GM23338 (cell line): Measurements from ENCODE around the gene LDHD.

Experiments
- CREB1 ChIP-seq: fragments of 250-450 bp; sonication (Bioruptor Pico); IDR thresholded peaks from 2 replicates; pipeline ENCODE4 v1.5.0; 2020; ENCODE audit warnings: low read depth, mild to moderate bottlenecking, moderate library complexity
- EZH2 ChIP-seq: fragments of 200-600 bp; sonication (generic); IDR thresholded peaks from one replicate; pipeline ENCODE4 v1.8.0; 2017; ENCODE audit warnings: antibody characterized with exemption, mild to moderate bottlenecking, low read depth; ENCODE audit not compliant: unreplicated experiment
- EZH2phosphoT487 ChIP-seq: fragments of 200-600 bp; sonication (generic); IDR thresholded peaks from one replicate; pipeline ENCODE4 v1.8.1; 2018; ENCODE audit warnings: antibody characterized with exemption; ENCODE audit not compliant: unreplicated experiment
- POLR2AphosphoS5 ChIP-seq: IDR thresholded peaks from 2 replicates; pipeline ENCODE4 v1.6.1; 2016; ENCODE audit warnings: antibody characterized with exemption, low read depth
- REST ChIP-seq: IDR thresholded peaks from one replicate; pipeline ENCODE4 v1.6.1; 2018; ENCODE audit warnings: antibody characterized with exemption; ENCODE audit not compliant: unreplicated experiment
- STAT1 ChIP-seq: IDR thresholded peaks from one replicate; pipeline ENCODE4 v1.6.1; 2016; ENCODE audit warnings: antibody characterized with exemption; ENCODE audit not compliant: unreplicated experiment
- TF ChIP-seq, protein P1 (sequence below), 2 experiments: fragments of 200-600 bp in 1 of 2; sonication (generic) in 1 of 2; conservative IDR thresholded peaks; 2 replicates each; pipeline versions ENCODE4 v1.5.1 to v1.6.1; 2016 to 2017; ENCODE audit warnings: antibody characterized with exemption in 2 of 2, low read depth in 2 of 2, mild to moderate bottlenecking in 2 of 2, moderate library complexity in 1 of 2

DNA sequence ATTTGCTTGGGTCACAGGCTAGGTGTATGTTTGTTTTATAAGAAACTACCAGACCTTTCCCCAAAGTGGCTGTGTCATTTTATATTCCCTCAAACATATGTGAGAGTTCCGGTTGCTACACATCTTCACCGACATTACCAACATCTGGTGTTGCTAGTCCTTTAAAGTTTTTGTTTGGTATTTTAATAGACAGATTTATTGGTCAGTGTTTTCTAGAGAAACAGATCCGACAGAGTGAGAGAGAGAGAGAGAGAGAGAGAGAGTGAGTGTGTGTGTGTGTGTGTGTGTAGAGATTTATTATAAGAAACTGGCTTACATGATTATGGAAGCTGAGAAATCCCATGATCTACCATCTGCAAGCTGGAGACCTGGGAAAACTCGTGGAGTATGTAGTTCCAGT is 31.0 kb downstream of the LDHD start:
- no peak for TF ChIP-seq STAT1
- TF ChIP-seq, protein P1, sequence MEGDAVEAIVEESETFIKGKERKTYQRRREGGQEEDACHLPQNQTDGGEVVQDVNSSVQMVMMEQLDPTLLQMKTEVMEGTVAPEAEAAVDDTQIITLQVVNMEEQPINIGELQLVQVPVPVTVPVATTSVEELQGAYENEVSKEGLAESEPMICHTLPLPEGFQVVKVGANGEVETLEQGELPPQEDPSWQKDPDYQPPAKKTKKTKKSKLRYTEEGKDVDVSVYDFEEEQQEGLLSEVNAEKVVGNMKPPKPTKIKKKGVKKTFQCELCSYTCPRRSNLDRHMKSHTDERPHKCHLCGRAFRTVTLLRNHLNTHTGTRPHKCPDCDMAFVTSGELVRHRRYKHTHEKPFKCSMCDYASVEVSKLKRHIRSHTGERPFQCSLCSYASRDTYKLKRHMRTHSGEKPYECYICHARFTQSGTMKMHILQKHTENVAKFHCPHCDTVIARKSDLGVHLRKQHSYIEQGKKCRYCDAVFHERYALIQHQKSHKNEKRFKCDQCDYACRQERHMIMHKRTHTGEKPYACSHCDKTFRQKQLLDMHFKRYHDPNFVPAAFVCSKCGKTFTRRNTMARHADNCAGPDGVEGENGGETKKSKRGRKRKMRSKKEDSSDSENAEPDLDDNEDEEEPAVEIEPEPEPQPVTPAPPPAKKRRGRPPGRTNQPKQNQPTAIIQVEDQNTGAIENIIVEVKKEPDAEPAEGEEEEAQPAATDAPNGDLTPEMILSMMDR (conservative IDR thresholded peaks at IDR 0.05; ENCODE audit: low read depth in 2 of 2) = no peak
- no peak for TF ChIP-seq EZH2phosphoT487
- TF ChIP-seq EZH2 = no peak
- TF ChIP-seq REST = no peak
- no peak for TF ChIP-seq CREB1
- no peak for TF ChIP-seq POLR2AphosphoS5
